ENCODE data around the gene REG3A.

DNA sequence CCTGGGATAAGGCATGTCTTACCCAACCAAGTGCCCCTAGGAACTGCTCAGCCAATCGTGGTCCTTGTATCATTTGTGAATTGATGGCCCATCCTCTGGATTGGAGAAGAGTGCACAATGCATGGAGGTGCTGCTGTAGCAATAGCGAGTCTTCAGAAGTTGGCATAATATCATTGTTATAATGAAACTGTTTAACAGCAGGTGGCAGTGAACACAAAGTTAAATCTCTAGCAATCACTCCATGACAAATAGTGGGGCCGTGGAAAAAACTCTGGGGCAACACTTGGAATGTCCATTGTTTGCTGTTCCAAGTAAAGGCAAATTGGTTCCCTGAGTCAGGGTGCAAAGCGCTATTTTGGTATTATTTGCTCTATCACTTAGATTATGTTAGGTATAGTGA is 27.9 kb downstream of the REG3A start:
- TF ChIP-seq CTCF (IDR thresholded peaks at IDR 0.05) = no peak
- TF ChIP-seq POLR2AphosphoS5 (IDR thresholded peaks at IDR 0.05) = no peak
